ENCODE data around the gene LDLRAD4.

LDLRAD4 gene

DNA sequence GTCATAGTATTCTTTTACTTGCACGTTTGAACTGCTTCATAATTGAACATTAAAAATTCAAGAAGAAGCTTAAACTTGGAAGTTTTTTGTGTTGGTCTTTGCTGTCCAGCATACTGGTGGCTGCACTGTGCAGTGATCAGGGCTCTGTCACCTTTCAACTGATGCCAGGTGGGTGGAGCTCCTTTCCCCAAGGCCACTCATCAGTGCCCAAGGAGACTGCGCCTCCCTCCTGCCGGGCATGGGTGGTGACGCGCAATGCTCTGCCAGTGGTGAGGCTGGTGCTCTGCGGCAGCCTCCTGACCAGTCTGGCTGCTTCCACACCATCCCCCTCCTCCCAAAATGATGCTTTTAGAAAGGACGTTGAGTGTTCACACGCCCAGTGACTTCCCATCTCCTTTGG, 16.0 kb upstream of the LDLRAD4 start:
- no peak for DNase-seq (ENCODE audit: low read depth)

DNA sequence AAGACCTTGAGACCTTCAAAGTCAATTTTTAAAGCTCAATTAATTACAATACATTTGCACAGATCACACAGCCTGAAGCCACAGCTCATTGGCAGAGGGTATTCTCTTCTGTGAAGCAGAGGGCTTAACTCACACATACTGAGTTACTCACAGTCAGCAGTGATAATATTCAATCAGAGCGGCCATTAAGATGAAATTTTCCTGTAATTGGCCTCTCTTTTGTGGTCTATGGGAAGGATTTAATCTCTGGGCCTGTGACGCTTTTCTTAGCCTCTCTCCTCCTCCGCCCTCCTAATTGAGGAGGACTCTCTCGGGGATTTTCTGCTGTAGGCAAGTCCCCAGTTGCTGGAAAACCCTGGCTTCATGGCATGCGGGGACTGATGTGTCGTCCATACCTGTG, 12.3 kb upstream of the LDLRAD4 start:
- no peak for DNase-seq (ENCODE audit: low read depth)

DNA sequence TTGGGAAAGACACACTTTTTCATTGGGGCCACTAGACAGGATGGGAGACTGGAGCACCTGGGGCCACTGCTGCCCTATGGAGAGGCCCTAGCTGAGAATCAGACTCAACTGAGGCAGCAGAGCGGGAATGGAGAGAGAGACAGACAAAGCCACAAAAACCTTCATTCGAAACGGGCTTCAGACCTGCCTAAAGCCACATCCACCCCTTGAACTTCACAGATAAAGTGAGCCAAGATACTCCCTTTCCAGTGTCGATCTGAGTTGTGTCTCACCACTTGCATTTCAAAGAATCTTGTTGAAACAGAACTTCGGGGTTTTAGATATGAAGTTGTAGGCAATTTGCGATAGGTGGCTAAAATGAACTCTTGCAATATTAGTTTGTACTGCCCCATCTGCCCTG, 11.3 kb upstream of the LDLRAD4 start:
- no peak for DNase-seq (ENCODE audit: low read depth)

DNA sequence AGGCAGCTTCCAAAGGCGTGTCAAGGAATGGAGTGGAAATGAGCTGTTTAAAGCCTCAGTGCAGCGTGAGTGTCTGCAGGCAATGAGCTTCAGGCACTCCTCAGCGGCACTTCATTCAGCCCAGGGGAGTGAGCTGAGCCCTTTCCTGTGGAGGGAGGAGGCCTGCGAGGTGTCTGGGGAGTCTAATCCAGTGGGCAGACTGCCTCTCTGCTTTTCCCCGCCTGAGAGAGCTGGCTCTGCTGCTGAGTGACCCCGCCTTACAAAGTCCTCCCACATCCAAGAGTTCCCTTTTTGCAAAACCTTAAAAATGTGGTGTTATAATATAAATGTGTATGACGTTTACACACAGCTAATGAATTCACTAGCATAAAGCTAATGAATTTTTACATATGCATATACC, 7.0 kb upstream of the LDLRAD4 start:
- no peak for DNase-seq (ENCODE audit: low read depth)

DNA sequence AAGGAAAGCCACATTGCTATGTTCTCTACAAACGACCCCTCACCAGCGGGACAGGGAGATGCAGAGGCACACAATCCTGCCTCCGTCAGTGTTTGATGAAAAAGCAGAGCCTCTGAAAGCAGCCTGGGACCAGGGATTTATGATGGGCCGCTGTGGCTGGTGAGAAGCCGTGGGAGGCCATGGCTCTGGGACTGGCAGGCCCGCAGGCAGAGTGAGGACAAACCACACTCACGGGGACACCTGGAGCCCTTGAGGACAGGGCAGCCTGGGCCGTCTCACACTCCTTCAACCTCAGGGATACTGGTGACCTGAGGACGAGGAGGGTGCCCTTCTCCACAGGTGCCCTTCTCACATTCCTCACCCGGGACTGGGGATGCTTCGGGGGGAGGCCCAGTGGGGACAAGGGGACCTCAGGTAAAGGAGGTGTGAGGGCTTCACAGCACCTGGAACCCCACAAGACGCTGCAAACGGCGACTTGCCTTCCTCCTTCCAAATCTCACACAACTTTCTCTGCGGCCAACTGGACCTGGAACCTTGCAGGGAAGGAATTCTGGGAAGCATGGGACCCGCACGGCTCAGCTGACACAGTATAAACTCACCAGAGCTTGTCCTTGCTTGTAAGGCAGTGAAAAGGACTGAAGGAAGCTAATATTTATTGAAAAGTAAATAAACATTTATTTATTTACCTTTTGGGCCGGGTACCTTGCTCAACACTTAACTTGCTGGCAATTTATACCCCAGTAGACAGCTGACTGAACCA, 5.3 kb upstream of the LDLRAD4 start:
- DNase-seq (ENCODE audit: low read depth) = no peak

DNA sequence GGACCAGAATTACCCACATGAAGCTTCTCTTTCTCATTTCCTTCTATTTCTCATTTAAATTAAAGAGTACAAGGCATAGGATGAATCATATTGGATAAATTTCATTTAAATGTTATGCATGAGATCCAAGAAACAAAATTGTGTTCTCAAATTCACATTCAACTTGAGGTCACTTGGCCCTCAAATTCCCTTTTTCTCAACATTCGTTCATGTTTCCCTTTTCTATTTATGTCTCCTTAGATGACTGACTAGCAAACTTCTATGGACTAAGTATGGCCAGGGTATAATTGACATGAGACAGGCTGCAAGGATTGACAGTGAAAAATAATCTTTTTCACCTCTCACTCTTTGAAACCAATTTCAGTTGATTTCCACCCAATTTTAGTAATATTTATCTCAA, 4.0 kb upstream of the LDLRAD4 start:
- no peak for DNase-seq (ENCODE audit: low read depth)

DNA sequence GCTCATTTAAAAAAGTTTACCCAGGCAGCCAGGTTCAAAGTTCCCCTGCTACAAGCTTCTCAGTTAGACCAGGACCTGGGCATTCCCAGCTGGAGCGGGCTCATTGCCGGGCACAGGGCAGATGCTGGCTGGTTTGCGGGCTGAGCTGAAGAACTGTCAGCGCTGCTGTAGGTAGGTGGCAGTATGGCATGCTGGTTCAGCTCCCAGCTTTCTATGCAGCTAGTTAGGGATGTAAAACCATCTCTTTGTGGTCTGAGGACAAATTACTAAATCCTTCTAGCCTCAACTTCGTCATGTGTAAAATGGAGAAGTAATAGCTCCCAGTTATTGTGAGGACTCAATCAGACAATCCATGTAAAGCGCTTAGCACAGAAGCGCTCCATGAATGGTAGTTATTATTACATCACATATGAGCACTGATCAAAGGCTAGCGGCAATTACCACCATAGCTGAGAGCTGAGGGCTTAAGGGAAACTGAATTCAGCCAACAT, 2.4 kb upstream of the LDLRAD4 start:
- DNase-seq (ENCODE audit: low read depth) = no peak

DNA sequence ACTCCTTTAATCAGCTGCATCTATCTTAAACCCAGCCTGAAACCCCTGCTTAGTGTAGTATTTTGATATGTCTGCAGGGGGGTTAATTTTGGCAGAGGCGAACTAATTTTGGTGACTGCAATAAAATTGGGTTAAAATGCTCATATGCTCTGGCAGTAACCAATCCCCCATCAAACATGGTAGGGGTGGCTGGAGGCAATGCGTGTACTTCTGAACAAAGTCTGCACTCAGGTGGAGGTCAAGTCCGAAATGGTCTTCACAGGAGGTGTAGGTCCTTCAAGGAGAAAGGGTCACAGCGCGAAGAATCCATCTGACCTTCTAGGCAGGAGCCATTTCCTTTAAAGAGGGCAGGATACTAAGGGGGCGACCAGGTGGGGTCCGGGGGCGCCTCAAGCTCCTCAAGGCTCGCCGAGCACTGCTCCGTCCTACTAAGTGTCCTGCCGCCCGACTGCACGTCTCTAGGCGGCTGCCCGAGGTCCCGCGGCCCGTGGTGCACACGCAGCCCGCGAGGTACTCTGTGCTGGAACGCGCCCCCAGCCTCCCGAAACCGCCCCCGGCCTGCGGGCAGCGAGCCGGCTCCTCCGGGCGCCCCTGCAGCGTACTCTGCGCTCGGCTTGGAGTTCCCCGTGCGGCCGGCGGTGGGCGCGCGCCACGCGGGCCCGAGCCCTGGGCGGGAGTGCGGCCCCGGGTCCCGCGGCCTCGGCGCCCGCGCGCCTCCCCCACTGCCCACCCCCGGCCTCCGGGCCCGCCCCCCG, 1.7 kb upstream of the LDLRAD4 start:
- DNase-seq (ENCODE audit: low read depth) = no peak

DNA sequence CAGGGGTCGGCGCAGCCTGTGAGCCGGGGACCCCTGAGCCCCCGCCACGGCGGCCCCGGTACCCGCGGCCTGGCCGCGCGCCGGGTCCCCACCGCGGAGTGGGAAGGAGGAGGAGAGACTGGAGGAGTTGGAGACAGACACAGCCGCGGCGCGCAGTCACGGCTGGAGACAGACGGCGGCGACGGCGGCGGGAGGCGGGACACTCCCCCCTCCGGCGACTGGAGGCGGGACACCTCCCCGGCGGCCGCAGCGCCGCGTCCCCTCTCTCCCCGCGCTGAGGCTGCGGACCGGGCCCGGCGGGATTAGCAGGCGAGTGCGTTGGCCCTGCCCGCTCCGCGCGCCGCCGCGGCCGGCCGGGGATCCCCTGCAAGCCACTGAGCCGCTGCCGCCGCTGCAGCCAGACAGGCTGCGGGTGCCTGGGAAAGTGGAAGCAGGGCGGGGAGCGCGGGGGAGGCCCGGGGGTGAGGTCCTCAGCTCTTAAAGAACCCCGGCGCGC, 1.0 kb upstream of the LDLRAD4 start:
- DNase-seq (ENCODE audit: low read depth) = no peak

DNA sequence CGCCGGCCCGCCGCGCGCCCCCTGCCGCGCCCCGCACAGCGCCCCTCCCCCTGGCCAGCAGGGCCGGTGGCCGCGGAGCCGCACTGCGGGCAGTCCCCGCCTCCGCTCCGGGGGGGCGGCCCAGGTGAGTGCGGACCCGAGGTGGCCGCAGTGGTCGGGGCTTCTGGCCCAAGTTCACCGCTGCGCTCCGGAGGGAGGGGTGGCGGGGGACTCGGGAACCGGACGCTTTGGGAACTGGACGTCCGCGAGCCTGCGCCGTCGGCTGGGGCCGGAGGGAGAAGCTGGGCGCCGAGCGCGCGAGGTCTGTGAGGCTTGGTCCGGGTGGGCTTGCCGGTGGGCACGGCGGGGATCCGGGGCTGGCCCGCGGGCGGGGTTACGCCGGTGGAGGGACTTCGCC, 591 bp upstream of the LDLRAD4 start:
- DNase-seq (ENCODE audit: low read depth) = no peak

DNA sequence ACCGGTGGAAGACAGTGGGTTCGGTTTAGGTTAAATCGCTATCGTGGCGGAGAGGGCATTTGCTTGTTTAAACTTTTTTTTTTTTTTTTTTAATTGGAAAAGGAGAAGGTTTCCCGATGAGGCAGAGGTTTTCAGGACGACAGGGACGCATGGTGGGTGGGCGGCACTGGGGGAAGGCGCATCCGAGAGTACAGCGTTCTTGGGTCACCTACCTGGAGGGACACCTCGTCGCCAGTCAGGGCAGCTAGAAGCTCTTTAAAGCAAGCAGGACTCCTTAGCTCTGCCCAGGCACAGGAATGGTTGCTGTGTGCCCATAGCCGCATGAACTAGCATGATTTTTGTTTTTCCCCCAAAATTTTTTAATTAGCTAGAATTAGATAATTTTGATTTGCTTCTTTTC, 437 bp downstream of the LDLRAD4 start:
- DNase-seq (ENCODE audit: low read depth) = no peak

DNA sequence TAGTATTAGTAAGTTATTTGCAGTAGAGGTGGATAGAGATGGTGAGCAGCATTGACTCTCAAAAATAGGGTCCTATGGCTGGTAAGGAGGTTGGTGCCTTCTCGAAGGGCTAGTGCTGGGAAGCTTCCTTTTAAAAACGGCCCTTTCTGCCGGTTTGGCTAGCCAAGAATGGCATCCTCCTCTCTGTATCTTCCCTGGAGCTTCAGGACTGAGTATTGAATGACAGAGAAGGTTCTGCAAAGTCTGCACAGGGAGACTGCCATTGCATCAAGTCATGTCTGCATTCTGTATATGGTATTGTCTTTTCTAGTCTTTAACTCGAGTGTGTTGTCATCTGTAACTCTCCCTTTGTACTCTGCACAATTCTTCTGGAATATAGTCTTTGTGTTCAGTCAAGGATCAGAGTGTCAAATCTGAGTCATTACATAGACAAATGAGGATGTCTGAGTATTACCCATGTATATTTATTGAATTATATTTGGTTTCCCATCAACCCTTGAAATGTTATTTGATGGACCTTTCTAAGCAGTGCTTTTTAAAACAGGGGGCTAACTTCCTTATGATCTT, 1.1 kb downstream of the LDLRAD4 start:
- no peak for DNase-seq (ENCODE audit: low read depth)

DNA sequence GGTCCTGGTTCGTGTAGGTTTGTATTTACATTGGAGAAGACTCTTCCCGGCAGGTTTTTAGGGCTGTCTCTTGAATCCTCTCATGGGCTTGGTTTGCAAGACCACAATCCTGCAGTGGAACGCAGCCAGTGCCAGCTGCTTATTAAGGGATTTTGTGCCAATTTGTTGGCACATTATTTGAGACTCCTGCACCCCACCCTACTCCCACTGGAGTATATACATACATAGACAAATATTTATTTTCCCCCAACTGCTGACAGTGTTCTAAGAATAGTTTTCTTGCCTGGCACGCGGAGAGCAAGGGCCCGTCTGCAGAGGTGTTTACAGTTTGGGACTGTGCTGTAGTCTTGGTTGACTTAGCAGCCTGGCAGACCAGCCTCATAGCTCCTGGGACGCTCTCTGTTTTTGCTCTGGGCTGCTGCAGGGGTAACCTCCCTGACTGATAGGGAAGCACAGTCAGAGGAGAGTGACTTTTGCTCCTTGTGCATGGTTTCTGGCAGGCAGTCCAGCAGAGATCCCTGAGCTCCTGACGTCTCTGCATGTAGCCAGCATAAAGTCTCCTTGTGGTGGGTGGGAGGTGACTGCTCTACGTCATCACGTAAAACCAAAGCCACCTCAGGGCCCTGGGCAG, 1.9 kb downstream of the LDLRAD4 start:
- no peak for DNase-seq (ENCODE audit: low read depth)

DNA sequence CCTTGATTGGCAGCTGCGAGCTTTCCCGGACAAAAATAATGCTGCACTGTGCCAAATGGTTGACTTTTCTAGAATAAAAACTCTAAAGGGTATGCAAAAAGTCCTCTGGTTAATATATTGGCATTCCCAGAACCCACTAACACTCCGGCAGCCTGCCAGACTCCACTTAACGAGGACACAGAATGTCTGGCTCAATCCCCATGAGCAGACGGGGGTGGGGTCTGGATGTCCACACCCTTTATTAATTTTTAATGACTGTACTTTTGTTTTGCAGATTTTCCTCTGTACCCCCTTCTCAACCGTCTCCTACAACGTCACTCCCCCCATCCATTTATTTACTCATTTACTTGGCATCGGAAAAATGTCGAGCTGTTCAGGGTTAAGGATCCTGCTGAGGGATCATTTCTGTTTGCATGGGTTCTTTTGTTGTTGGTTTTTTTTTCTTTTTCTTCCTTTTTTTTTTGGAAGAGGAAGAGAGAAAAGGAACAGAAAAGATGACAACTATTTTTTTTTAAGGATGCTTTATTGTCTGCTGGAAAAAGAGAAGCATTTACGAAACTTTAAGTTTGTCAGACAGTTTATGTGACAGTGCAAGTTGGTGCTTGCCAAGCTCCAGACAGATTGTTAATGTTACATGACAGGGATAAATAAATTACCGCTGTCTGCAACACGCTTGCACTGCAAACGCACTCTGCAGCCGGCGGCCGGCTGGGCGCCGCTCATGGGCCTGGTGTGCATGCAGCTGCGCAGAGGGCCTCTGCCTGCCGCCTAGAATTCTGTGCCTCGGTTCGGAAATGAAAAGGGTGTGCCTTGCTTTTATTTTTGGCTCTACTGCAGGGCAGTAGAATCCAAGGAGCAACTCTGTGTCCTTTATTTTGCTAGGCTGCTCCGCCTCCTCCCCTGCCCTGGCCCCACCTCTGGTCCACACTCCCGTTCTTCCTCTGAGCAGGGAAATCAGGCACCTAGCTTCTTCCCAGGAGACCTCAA, 3.6 kb downstream of the LDLRAD4 start:
- no peak for DNase-seq (ENCODE audit: low read depth)

DNA sequence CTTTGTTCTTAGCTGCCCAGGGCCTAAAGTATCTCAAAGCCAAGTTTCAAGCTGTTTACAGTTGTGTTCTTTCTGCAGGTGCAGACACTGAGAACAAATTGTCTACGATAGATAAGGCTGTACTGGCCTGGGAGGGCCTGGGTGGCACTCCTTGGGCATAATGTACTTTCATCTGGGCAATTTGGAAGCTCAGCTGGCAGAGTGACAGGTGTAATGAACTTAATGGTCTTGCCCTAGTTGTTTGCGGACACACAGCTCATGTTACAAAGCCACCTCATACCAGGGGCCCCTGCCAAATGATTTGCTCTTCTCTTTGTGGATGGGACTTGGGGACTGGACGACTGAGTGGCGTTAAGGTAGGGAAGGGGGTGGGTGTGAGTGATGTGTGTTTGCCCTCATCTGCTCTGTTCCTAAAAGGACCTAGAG, 4.3 kb downstream of the LDLRAD4 start:
- no peak for DNase-seq (ENCODE audit: low read depth)

DNA sequence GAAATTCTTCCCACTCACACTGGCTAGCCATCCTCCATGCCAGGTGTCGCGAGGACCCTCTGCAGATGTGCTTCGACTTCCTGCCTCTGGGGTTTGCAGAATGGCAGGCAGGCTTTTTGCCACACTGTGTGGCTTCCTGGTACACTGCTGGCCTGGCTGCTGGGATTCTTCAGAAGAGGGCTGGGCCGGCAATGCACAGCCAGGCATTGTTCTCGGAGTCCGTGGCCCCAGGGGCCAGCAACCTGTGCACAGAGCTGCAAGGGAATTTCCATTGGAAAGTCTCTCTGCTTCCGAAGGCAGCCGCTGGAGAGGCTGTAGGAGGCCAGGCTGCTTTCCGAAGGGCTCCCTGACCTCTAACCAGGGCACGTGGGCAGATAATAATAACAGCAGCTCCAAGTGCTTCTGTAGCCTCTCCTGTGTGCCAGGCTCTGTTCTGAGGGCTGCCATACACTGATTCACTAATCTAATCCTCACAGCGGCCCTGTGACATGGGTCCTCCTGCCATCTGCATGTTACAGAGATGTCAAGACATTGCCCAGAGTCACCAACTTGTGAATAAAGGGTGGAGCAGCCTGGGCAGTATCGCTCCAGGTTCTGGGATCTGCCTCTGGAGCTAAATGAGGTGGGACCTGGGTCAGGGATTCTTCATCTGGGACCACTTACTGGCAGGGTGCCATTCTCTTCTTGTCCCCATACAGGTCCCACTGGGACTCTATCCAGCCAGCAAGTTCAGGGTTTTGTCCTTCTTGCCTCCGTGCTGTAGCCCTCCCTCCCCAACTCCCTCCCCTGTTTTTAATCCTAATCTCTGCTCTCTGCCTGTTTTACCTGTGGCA, 5.0 kb downstream of the LDLRAD4 start:
- no peak for DNase-seq (ENCODE audit: low read depth)

DNA sequence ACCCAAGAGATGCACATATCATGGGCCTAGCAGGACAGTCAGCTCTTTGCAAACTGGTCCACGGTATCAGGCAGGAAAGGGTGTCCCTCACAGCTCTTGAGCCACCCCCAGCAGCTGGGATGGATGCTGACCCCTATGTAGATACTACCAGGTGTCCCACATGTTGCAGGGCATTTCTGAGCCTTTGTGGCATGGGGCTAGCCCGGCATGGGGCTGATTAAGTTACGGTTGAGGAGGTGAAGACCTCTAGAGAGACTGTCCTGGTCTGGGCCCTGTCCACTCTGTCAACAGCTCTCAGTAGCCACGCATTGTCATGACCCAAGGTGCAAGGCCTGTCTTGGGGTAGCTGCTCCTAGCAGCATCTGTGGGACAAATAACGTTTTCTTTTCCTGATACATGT, 6.7 kb downstream of the LDLRAD4 start:
- DNase-seq (ENCODE audit: low read depth) = no peak

DNA sequence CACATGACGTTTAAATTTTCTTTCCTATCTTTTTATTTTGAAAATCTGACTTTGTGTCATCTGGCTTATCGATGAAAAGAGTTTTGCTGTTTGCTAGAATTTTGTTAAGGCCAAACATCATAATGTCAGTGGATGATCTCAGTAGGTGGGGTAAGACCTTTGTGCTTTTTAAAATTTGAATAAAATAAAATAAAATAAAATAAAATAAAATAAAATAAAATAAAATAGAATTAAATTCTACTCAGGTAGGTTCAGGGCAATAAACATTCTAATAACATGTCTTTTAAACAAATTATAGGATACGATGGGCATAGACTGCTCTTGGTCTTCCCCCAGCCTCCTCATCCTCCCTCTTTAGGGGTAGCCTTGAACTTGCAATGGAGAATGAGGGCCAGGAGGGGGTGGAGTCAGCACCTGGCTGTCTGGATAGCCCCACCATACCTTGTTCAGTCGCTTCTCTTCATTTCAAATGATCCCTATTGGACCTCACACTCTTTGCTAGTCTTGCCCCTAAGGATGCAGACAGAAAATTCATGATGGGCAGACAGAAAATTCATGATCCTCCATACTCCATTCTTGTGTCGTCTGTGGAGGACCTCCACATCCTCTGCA, 8.1 kb downstream of the LDLRAD4 start:
- no peak for DNase-seq (ENCODE audit: low read depth)

DNA sequence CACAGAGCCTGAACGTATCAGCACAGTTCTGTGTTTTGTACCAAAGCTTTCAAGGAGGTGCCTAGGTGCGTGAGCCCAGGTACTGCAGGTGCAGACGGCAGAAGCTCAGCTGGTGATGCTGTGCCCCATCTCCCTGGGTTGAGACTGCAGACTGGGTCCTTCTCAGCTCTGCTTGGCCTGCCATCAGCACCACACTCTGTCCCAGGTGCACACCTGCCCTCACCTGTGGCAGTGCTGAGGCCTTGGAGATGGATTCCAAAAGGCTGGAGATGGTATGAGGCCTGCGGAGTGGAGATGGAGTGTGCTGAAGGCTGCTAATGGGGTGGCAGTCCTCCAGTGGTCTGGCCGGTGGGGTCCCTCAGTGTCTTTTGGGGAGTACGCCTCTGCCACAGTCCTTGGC, 9.3 kb downstream of the LDLRAD4 start:
- DNase-seq (ENCODE audit: low read depth) = no peak
